Measurements from ENCODE around the gene SOAT2.

DNA sequence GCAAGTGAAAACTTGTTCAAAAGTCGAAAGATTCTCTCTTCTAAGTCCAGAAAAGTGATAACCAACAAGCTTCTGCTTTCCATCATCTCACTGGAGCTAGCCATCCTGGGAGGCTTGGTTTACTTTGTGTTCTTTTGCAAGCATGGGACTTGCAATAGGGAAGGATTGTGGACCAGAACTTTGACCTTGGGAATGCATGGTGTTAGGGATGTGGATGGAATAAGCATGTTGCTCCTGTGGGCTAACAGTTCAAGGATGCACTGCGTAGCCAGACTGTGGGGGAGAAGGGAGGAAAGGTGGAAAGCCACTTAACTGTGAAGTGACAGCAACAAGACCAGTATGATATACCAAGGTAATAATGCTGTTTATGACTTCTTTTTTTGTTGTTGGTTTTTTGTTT is 28.6 kb downstream of the SOAT2 start:
- TF ChIP-seq, protein P1, sequence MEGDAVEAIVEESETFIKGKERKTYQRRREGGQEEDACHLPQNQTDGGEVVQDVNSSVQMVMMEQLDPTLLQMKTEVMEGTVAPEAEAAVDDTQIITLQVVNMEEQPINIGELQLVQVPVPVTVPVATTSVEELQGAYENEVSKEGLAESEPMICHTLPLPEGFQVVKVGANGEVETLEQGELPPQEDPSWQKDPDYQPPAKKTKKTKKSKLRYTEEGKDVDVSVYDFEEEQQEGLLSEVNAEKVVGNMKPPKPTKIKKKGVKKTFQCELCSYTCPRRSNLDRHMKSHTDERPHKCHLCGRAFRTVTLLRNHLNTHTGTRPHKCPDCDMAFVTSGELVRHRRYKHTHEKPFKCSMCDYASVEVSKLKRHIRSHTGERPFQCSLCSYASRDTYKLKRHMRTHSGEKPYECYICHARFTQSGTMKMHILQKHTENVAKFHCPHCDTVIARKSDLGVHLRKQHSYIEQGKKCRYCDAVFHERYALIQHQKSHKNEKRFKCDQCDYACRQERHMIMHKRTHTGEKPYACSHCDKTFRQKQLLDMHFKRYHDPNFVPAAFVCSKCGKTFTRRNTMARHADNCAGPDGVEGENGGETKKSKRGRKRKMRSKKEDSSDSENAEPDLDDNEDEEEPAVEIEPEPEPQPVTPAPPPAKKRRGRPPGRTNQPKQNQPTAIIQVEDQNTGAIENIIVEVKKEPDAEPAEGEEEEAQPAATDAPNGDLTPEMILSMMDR (IDR thresholded peaks at IDR 0.05) = no peak
- no peak for TF ChIP-seq POLR2A (IDR thresholded peaks at IDR 0.05)
